ENCODE data around the gene ZDHHC9. TPM values are rescaled to one million over a fixed set of nuclear protein-coding genes. Genes with fewer than 3 reads are reported as not detected.

ZDHHC9 gene
- total and polyA plus RNA-seq, 11 donors = 3.5 to 39.0 (median 13.2) TPM

DNA sequence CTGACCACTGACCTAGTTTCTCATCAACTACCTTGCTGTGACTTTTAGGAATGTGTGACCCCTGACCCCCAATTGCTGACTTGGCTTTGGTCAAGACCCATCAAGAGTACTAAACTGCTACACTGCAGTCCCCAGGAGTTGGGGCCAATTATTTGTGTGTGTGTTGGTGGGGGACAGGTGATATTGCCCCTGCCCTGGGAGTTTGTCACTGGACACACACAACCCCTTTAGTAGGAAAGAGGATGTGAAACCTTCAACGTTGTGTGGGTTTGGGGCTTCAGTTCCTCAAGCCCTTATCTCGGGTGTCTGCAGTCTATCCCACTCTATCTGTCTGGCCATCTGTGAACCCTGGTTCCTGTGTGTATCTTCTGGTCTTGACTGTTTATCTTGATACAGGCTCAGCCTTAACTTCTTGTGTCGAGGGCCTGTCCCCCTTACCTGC lies 57.5 kb downstream of the ZDHHC9 start:
- no peak overlapping the region for H3K27ac ChIP-seq
- H3K36me3 ChIP-seq = peaks cover 0 to 16% (median 0%) of the 10 kb centered on the region in 9 donors
- TF ChIP-seq POLR2A (IDR thresholded peaks at IDR 0.05) (no peak), CTCF (IDR thresholded peaks at IDR 0.05) (no peak)
- H3K4me3 ChIP-seq = no peak overlapping the region
- ATAC-seq (no peak), DNase-seq (no peak)
- no peaks in the 10 kb centered on the region for H3K9me3 ChIP-seq
- intact Hi-C loops (cut with DNase I) = no loop called here
- no peaks in the 10 kb centered on the region for H3K27me3 ChIP-seq
- WGBS, 4 donors = 50 to 66% (median 59%) methylated on average over 3 of the region's 3 CpGs
- peaks cover 0 to 19% (median 0%) of the 10 kb centered on the region in 12 donors for H3K4me1 ChIP-seq

GRCh38 chrX:129785160-129785947 lies 58.3 kb downstream of the ZDHHC9 start:
- Histone ChIP-seq H3K27me3 (no peaks in the 10 kb centered on the region), H3K9me3 (no peaks in the 10 kb centered on the region), H3K4me1 (peaks cover 0 to 19% (median 0%) of the 10 kb centered on the region in 12 donors), H3K36me3 (peaks cover 0 to 8% (median 0%) of the 10 kb centered on the region in 9 donors), H3K27ac (peak overlapping the region in 1 of 12 donors; percentile 46), H3K4me3 (peak overlapping the region in 1 of 12 donors; percentile 17)
- intact Hi-C loops (cut with DNase I) = no loop called here
- ATAC-seq (no peak), DNase-seq (no peak)
- WGBS, 4 donors = 61 to 66% (median 66%) methylated on average over 11 of the region's 11 CpGs
- TF ChIP-seq CTCF (IDR thresholded peaks at IDR 0.05) = no peak
- no peak for TF ChIP-seq POLR2A (IDR thresholded peaks at IDR 0.05)

- Histone ChIP-seq H3K27ac (no peak overlapping the region), H3K4me1 (peaks cover 0 to 21% (median 0%) of the 10 kb centered on the region in 12 donors), H3K36me3 (peaks cover 0 to 6% (median 0%) of the 10 kb centered on the region in 9 donors), H3K9me3 (no peaks in the 10 kb centered on the region), H3K27me3 (no peaks in the 10 kb centered on the region), H3K4me3 (peak overlapping the region in 1 of 12 donors; percentile 64)
- ATAC-seq = no peak
- 84 to 89% (median 87%) methylated on average over 7 of the region's 7 CpGs for WGBS, 4 donors
- DNase-seq = no peak
- no peak for TF ChIP-seq POLR2A (IDR thresholded peaks at IDR 0.05)
- TF ChIP-seq CTCF (IDR thresholded peaks at IDR 0.05) = no peak
- intact Hi-C loops (cut with DNase I) = no loop called here
These were observed 59.3 kb downstream of the ZDHHC9 start for GRCh38 chrX:129784371-129784770.

- H3K9me3 ChIP-seq = no peaks in the 10 kb centered on the region
- H3K4me3 ChIP-seq = peak overlapping the region in 1 of 12 donors; percentile 64
- no peak for ATAC-seq
- intact Hi-C loops (cut with DNase I) = no loop called here
- H3K36me3 ChIP-seq = peaks cover 0 to 3% (median 0%) of the 10 kb centered on the region in 9 donors
- 86 to 92% (median 89%) methylated on average over 8 to 11 of the region's 11 CpGs for WGBS, 4 donors
- H3K4me1 ChIP-seq = peaks cover 0 to 30% (median 0%) of the 10 kb centered on the region in 12 donors
- TF ChIP-seq POLR2A (IDR thresholded peaks at IDR 0.05) (no peak), CTCF (IDR thresholded peaks at IDR 0.05) (no peak)
- no peak for DNase-seq
- H3K27me3 ChIP-seq = no peaks in the 10 kb centered on the region
- no peak overlapping the region for H3K27ac ChIP-seq
These were observed 60.4 kb downstream of the ZDHHC9 start for GRCh38 chrX:129783291-129783713.

Measured in heart left ventricle (tissue), 16 donors.